HG02759 (cell line): Measurements from ENCODE around the gene AVP.

Source experiments
- ATAC-seq: cut with Tn5 transposase; IDR thresholded peaks from one replicate; pipeline ENCODE4 v1.9.1; 2021; ENCODE audit warnings: mild to moderate bottlenecking, moderate library complexity; ENCODE audit not compliant: unreplicated experiment

The AVP gene

DNA sequence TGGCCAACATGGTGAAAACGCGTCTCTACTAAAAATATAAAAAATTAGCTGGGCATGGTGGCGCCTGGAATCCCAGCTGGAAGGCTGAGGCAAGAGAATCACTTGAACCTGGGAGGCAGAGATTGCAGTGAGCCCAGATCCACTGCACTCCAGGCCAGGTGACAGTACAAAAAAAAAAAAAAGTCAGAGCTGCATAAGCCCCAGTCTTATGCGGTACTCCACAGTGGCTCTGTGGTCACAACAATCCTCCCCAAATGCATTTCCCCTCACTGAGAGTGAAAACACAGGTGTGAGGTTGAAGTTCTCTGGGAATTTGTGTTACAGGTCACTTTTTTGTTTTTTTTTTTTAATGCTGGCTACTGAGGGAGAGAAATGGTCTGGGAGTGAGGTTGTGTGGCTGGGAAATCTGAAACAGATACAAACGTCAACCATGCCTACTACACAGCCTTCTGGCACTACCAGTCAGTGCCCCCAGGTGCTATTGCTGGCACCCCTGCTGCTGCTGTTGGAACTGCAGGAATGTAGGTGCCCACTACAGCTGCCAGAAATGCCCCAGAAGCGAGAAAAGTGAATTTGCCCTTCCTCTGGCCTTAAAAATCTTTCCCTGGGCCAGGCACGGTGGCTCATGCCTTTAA lies 33.0 kb downstream of the AVP start:
- no peak for ATAC-seq

DNA sequence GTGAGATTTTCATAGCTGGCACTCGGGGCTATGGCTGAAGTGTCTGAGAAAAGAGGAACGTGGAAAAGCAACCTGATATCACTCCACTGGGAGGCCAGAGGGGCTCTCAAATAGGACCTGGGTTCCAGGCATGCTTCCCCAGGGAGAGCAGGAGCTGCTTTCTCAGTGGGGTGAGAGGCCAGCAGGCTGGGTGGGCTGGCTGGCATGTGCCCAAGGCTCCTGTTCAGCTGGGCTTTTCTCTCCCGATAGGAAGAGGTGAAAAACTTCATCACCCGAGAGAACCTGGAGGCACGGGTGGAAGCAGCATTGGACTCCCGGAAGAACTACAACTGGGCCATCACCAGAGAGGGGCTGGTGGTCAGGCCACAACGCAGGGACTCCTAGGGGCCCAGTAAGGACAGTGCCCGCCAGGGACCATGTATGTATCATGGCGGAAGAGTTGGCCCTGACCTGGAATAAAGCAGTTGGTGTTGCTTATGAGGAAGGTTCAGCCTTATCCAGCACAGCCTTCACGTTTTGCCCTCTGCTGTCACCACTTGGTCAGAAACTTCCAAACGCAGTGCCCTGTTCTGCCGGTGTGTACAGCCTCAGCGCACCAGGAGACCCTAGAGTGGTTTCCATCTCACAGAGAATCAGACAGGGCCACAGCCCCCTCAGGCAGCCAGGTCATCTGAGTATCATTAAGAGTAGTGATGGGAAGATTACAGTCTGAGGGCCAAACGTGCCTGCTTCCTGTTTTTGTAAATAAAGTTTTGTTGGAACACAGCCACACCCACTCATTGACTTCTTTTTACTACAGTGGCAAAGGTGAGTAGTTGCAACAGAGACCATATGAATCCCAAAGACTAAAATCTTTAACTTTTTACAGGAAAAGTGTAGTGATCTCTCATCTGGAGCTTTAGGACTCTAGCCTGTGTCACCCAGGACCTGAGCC lies 36.8 kb downstream of the AVP start:
- no peak for ATAC-seq

DNA sequence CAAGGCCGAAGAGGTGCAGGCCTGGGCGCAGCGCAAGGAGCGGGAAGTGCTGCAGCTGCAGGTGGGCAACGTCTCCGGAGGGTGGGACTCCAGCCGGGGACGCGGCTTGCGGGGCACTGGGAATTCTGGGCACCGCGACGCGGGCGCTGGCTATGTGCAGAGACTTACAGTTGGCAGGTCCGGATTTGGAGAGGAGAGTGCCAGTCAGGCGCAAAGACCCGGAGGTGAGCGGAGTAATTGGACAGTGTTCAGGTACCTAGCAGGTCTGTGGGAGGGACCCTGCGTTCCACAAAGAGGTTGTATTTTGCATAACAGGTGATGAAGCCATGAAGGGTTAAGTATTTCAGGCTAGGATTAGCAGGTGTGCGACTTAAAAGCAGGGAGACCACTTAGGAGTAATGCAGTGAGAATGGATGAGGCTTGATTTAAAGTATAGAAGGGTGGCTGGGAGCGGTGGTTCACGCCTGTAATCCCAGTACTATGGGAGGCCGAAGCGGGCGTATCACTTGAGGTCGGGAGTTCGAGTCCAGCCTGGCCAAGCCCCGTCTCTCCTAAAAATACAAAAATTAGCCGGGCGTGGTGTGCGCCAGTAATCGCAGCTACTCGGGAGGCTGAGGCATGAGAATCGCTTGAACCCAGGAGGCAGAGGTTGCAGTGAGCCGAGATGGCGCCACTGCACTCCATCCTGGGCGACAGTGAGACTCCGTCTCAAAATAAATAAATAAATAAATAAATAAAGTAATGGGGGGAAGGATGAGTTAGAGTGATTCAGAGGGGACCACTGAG lies 37.7 kb downstream of the AVP start:
- no peak for ATAC-seq

DNA sequence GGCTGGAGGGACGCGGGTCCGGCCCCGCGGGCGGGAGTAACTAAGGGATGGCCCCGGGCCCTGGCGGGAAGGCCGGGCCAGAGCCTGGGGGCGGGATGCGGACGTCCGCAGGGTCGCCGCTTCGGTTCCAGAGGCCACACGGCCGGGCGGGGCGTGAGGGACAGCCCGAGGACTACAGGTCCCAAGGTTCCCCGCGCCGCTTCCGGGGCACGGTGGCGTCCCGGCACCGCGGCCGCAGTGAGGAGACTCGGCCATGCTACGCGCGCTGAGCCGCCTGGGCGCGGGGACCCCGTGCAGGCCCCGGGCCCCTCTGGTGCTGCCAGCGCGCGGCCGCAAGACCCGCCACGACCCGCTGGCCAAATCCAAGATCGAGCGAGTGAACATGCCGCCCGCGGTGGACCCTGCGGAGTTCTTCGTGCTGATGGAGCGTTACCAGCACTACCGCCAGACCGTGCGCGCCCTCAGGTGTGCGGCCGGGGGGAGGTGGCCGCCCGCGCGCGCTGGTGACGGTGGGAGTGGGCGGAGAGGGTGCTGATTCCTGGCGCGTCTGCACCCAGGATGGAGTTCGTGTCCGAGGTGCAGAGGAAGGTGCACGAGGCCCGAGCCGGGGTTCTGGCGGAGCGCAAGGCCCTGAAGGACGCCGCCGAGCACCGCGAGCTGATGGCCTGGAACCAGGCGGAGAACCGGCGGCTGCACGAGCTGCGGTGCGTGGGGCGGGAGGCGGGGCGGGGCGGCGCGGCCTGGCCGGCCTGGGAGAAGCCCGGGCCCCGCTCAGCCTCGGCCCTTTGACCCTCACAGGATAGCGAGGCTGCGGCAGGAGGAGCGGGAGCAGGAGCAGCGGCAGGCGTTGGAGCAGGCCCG lies 38.5 kb downstream of the AVP start, which contains the start of gene MRPS26:
Gene MRPS26, plus strand, starts transcription at position 237 of the 861 bp plus-strand sequence. Its CDS starts 17 bp downstream, at position 254.
- ATAC-seq = peak; percentile 91

DNA sequence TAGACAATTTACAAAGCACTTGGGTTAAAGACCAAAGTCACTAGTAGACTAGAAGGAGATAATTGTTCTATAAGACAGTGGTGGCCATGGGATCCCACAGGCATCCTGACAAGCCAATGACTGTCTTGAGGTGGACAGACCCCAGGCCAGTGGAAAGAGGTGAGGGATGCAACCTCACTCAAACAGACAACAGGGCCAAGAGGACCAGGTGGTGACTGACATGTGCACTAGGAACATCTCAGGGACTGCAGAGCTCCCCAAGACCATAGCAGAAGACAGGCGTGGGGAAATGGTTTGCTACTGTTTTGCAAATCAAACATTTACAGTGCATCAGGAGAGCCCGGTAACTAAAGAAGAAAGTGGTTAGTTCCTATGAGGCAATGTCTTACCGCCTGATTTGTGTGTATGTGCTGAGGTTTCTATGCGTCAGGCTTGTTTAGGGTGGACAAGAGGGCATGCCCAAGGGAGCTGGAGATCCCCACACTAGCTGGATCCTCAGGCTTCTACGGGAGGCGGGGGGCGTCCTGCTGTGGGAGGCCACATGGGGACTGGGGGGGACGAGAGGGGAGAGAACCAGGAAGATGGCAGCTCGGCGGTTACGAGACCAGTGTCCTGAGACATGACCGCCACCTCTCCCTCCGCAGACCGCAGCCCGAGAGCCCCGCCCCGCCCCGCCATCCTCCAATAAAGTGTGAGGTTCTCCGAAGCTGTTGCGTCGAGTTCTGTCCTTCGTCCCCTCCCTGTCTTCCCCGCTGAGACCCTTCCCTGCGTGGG lies 39.3 kb downstream of the AVP start:
- peak; percentile 49 for ATAC-seq

DNA sequence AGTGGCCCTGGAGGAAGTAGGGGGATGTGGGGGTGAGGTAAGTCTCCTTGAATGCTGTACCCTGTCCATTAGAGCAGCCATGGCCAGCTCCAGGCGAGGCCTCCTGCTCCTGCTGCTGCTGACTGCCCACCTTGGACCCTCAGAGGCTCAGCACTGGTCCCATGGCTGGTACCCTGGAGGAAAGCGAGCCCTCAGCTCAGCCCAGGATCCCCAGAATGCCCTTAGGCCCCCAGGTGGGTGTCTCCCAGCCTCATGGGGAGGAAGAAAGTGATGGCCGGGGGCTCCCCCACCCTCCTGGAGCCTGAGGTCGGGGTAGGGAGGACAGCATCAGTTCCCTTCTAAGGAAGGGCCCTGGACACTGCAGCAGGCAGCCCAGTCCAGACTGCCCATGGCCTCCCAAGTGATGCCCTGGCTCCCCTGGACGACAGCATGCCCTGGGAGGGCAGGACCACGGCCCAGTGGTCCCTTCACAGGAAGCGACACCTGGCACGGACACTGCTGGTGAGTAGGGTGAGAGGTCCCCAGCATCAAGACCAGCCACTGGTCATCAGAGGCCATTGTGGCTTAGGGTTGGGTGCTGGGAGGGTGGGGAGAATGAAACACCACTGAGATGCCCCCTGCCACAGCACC lies 40.1 kb downstream of the AVP start:
- ATAC-seq = no peak

DNA sequence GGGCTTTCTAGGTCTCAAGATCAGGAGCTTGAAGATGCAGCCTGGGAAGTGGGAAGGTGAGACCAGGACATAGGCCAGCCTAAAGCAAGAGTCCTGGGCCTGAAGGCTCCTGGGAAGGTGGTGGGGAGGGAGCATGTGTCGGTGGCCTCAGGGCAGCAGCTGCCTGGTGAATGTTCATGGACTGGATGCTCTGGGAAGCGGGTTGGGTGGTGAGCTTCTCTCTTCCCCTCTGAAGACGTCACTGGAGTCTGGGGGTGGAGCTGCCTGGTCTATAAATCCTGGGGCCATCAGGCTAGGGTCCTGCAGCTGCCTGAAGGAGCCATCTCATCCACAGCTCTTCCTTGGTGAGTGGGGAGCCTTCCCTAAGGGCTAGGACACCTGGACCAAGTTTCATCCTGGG lies 41.2 kb downstream of the AVP start, which contains the start of gene GNRH2:
Gene GNRH2, plus strand, starts transcription at position 301 of the 400 bp plus-strand sequence. CDS start 793 bp downstream, outside the sequence.
- ATAC-seq = no peak

DNA sequence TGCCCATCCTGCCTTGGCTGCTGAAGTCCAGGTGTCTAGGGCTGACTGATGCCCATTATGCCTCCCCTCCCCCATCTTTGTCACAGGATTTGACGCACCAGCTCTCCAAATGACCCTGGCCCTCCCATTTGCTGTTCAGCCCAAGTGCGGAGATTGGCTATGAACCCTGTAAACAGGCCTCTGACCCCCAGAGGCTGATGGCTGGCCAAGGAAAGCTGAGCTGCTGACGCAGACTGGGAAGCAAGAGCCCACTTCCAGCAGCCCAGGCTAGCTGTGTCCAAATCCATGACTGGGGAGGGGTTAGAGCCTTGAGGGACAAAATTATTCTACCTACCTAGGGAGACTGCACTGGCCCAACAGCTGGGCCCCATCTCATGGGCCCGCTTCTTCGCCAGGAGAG lies 41.9 kb downstream of the AVP start:
- no peak for ATAC-seq

DNA sequence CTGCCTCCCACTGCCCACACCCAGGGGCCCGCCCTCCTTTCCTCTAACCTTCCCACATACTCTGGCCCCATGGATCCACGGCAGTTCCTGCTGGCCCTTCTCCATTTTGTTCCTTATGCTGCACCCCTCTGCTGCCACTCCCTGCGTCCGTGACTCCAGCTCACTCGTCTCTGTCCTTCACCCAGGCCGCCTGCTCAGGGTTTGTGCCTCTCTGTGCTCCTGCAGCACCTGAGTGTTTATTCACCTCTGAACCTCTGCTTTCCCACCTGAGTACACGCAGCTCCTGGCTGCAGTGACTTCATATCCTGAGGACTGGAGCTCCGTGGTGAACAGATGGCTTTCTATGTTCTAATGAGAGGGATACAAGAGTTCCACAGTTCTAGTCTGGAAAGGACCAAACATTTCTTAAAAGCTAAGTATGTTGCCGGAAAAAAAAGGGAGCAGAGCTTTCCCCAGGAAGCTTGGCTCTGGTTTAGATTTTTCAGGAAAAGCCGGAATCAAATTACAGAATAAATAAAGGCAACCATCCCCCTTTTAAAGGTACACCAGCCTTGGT lies 42.6 kb downstream of the AVP start:
- ATAC-seq = no peak

DNA sequence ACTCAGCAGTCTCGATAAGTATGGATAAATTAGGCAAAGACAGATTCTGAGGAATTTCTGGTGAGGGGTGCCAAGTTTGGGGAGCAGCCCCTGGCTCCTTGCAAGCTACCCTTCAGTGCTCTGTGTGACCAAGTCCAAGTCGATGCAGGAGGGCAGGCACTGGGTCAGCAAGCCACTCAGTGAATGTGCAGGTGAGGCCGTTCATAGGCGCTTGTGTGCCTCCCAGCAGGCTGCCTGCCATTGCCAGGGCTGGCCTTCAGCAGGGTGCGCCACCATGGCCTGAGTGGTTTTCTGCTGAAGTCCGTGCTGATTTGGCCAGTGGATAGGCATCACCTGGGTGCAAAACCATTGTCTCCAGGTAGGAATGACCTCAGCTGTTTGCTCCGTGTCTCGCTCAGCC lies 44.4 kb downstream of the AVP start:
- ATAC-seq = no peak

DNA sequence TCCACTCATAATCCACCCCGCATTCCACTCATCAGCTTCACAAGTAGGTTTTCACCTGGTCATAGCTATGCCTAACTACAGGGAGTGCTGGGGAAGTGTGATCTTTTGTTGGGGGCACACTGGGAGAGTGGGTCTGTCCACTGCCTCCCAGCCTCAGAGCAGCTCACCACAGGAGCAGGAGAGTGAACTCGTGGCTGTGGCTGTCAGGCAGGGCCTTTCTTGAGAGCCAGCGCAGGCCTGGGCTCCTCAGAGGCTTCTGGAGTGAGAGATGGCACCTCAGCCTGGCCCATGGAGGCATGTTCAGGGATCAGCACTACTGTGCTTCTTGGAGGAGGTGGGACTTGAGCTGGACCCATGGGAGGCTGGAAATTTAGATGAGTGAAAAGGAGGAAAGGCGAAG lies 45.1 kb downstream of the AVP start:
- ATAC-seq = no peak

DNA sequence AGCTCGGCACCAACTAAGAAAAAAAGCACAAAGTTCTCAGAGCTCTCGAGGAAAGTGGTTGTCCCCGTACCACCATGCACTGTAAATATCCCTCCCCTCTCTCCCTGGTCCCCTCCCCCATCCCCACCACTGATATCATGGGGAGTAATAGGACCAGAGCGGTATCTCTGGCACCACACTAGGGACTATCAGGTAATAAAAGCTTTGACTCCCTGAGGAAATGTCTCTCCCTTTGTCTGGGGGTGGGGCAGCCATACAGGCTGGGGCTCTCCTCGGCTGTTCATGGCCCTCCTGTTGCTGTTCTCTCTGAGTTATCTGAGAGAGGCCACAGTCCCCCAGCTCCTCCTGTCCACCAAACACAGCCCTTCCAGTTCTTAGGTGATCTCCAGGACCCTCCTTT lies 46.1 kb downstream of the AVP start:
- ATAC-seq = no peak

DNA sequence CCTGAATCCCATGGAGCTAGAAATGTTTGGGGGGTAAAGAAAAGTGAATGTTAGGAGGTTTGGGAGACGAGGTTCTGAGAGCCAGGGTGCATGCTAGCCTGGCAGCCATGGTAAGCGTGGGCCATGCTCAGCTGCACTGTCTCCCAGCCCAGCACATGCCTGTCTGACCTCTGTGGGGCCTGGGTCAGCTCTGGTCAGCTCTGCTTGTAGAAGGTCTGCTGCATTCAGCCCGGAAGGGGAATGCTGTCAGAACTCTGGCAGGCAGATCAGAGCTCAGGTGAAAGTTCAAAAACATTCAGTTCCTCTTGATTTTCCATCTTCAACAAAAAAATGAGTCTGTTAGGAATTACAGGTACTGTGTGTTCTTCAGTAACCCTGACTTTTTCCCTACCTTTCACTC lies 46.9 kb downstream of the AVP start:
- ATAC-seq = no peak

DNA sequence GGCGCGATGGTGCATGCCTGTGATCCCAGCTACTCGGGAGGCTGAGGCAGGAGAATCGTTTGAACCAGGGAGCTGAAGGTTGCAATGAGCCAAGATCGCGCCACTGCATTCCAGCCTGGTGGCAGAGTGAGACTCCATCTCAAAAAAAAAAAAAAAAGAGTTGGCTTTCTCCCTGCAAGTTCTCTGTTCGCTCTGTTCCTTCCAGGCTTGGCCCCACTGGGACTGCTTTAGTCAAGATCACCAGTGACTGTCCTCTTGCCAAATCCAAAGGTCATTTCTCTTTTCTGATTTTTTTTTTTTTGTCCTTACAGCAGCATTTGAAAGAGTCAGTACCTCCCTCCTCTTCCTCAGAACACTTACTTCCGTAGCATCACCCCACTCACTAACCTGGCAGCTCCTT lies 51.9 kb downstream of the AVP start:
- no peak for ATAC-seq
